CD14-positive monocyte (primary cell): Measurements from ENCODE around the gene GMDS. TPM values are rescaled to one million over a fixed set of nuclear protein-coding genes. Genes with fewer than 3 reads are reported as not detected.
A peak's percentile ranks its signal among the peaks of the same experiment; 100 is the strongest.

Experiments
- DNase-seq, 3 donors: peaks; one replicate each; pipeline ENCODE4 v3.0.0-alpha.2; 2011 to 2022
- H2AFZ ChIP-seq: 2 replicates; pipeline ENCODE4 v1.6.0; 2012; ENCODE audit warnings: mild to moderate bottlenecking, low read depth, low read length, inconsistent platforms; ENCODE audit not compliant: insufficient read depth, poor library complexity, severe bottlenecking
- H3K27ac ChIP-seq, 2 donors: 1 replicate in 1 of 2; 2 replicates in 1 of 2; pipeline ENCODE4 v1.5.1; 2012 to 2013; ENCODE audit warnings: low read length in 2 of 2, control low read depth in 1 of 2, inconsistent platforms in 1 of 2, low read depth in 1 of 2, mild to moderate bottlenecking in 1 of 2
- H3K27me3 ChIP-seq, 2 donors: one replicate each; pipeline versions ENCODE4 v1.6.0 to v1.6.1; 2011 to 2013; ENCODE audit warnings: low read length in 2 of 2; ENCODE audit not compliant: control insufficient read depth in 2 of 2, insufficient read depth in 2 of 2
- H3K36me3 ChIP-seq, 2 donors: replicated peaks in 1 of 2; 1 replicate in 1 of 2; 2 replicates in 1 of 2; pipeline versions ENCODE4 v1.5.1 to v1.6.1; 2012 to 2013; ENCODE audit warnings: low read length in 2 of 2, control low read depth in 1 of 2, inconsistent platforms in 1 of 2, mild to moderate bottlenecking in 1 of 2; ENCODE audit not compliant: insufficient read depth in 2 of 2, control insufficient read depth in 1 of 2
- H3K4me1 ChIP-seq, 2 donors: 1 replicate in 1 of 2; 2 replicates in 1 of 2; pipeline versions ENCODE4 v1.5.1 to v1.6.1; 2012 to 2013; ENCODE audit warnings: low read length in 2 of 2, control low read depth in 1 of 2, inconsistent platforms in 1 of 2, mild to moderate bottlenecking in 1 of 2, moderate library complexity in 1 of 2; ENCODE audit not compliant: insufficient read depth in 2 of 2, control insufficient read depth in 1 of 2
- H3K4me2 ChIP-seq: replicated peaks from 2 replicates; pipeline ENCODE3; 2012; ENCODE audit warnings: low read length, moderate library complexity, mild to moderate bottlenecking; ENCODE audit not compliant: poor library complexity, severe bottlenecking; ENCODE audit errors: extremely low read depth
- H3K4me3 ChIP-seq, 3 experiments: fragments of 200-600 bp in 1 of 3; sonication (generic) in 1 of 3; replicated peaks in 1 of 3; 1 replicate in 2 of 3; 2 replicates in 1 of 3; pipeline ENCODE4 v1.5.1; 2011 to 2013; ENCODE audit warnings: low read length in 3 of 3, mild to moderate bottlenecking in 3 of 3, control low read depth in 2 of 3, low read depth in 2 of 3, inconsistent platforms in 1 of 3, moderate library complexity in 1 of 3
- H3K79me2 ChIP-seq: 2 replicates; pipeline ENCODE4 v1.6.0; 2012; ENCODE audit warnings: mild to moderate bottlenecking, control low read depth, inconsistent platforms, low read length, moderate library complexity; ENCODE audit not compliant: insufficient read depth
- H3K9ac ChIP-seq: 2 replicates; pipeline ENCODE4 v1.6.0; 2017; ENCODE audit warnings: low read length, mild to moderate bottlenecking; ENCODE audit not compliant: insufficient read depth, poor library complexity, severe bottlenecking
- H3K9me3 ChIP-seq, 2 donors: replicated peaks in 1 of 2; 1 replicate in 1 of 2; 2 replicates in 1 of 2; pipeline versions ENCODE4 v1.5.1 to v1.6.1; 2012 to 2013; ENCODE audit warnings: low read length in 2 of 2, control low read depth in 1 of 2; ENCODE audit not compliant: control insufficient read depth in 1 of 2, insufficient read depth in 1 of 2
- H4K20me1 ChIP-seq: 2 replicates; pipeline ENCODE4 v1.6.0; 2012; ENCODE audit warnings: mild to moderate bottlenecking, low read length, control low read depth, moderate library complexity; ENCODE audit not compliant: insufficient read depth
- H3K27ac Mint-ChIP-seq, 7 donors: one replicate each; pipeline ENCODE4 v1.8.0; 2020; ENCODE audit warnings: mild to moderate bottlenecking in 7 of 7, mixed read lengths in 7 of 7, moderate library complexity in 6 of 7, inconsistent platforms in 2 of 7
- H3K27me3 Mint-ChIP-seq, 3 donors: one replicate each; pipeline ENCODE4 v1.8.0; 2021 to 2022; ENCODE audit warnings: low read depth in 3 of 3, mild to moderate bottlenecking in 3 of 3, mixed read lengths in 3 of 3, moderate library complexity in 3 of 3, inconsistent platforms in 1 of 3
- H3K36me3 Mint-ChIP-seq, 2 donors: one replicate each; pipeline ENCODE4 v1.8.0; 2020; ENCODE audit warnings: mixed read lengths in 2 of 2, inconsistent platforms in 1 of 2, mild to moderate bottlenecking in 1 of 2
- H3K4me1 Mint-ChIP-seq: one replicate; pipeline ENCODE4 v1.8.0; 2020; ENCODE audit warnings: mild to moderate bottlenecking, mixed read lengths
- H3K4me3 Mint-ChIP-seq, 2 donors: one replicate each; pipeline ENCODE4 v1.8.0; 2020; ENCODE audit warnings: mild to moderate bottlenecking in 2 of 2, mixed read lengths in 2 of 2, moderate library complexity in 1 of 2
- H3K9me3 Mint-ChIP-seq, 7 donors: one replicate each; pipeline ENCODE4 v1.8.0; 2020 to 2022; ENCODE audit warnings: mixed read lengths in 7 of 7, mild to moderate bottlenecking in 6 of 7, moderate library complexity in 6 of 7, inconsistent platforms in 2 of 7
- CTCF ChIP-seq: fragments of 200-600 bp; IDR thresholded peaks from one replicate; pipeline ENCODE4 v1.8.0; 2022; ENCODE audit warnings: antibody characterized with exemption, mild to moderate bottlenecking
- WGBS: methylation state at CpG from one replicate; pipeline ENCODE4 v1.1.5; 2013; ENCODE audit warnings: missing lambda C conversion rate; ENCODE audit not compliant: insufficient coverage; 5-methylcytosine and 5-hydroxymethylcytosine counted together
- intact Hi-C, 2 donors: fragments of 100-400 bp; cut with micrococcal nuclease; formaldehyde crosslinking; loops; one replicate each; pipeline versions ENCODE4 v1.15.0 to v1.15.1; 2023
- polyA plus RNA-seq, 3 donors: library from polyadenylated mRNA; depleted of rRNA in 1 of 3; unstranded in 2 of 3; stranded (reverse) in 1 of 3; fragments of 300-500 nt in 2 of 3; fragments of >200 nt in 1 of 3; fragmentation: Illumina TruSeq in 2 of 3; gene quantifications; 1 replicate in 2 of 3; 2 replicates in 1 of 3; pipeline ENCODE4 v1.2.3, GENCODE V29; 2012 to 2021

Gene GMDS
- polyA plus RNA-seq, 3 donors: 10.5 to 19.9 (median 17.6) TPM

- Histone ChIP-seq H3K27me3 (no peaks in the 10 kb centered on the region), H3K36me3 (no peaks in the 10 kb centered on the region), H3K4me2 (no peak overlapping the region), H3K4me3 (no peak overlapping the region), H3K4me1 (no peaks in the 10 kb centered on the region), H4K20me1 (peaks cover 5% of the 10 kb centered on the region), H3K27ac (no peak overlapping the region), H3K9ac (no peak overlapping the region), H3K79me2 (no peaks in the 10 kb centered on the region), H3K9me3 (peaks cover 0 to 5% of the 10 kb centered on the region in 2 donors), H2AFZ (no peak overlapping the region)
- Mint-ChIP-seq H3K27me3 (peaks cover 0 to 3% (median 1%) of the 10 kb centered on the region in 3 donors), H3K27ac (peak overlapping the region in 1 of 7 donors; percentile 73), H3K4me3 (no peak overlapping the region), H3K9me3 (peaks cover 5 to 10% (median 8%) of the 10 kb centered on the region in 7 donors), H3K4me1 (peaks cover 13% of the 10 kb centered on the region), H3K36me3 (no peaks in the 10 kb centered on the region)
- whole genome bisulfite sequencing: 100% methylated on average over 1 of the region's 4 CpGs
- no peak for DNase-seq
- no peak for TF ChIP-seq CTCF
- intact Hi-C loops: no loop called here
Measured at GRCh38 chr6:2178125-2178524, 67.3 kb downstream of the GMDS start.

- no peak overlapping the region for H2AFZ ChIP-seq
- H3K4me3 Mint-ChIP-seq: no peak overlapping the region
- peaks cover 5% of the 10 kb centered on the region for H4K20me1 ChIP-seq
- H3K9me3 ChIP-seq: peaks cover 0 to 5% of the 10 kb centered on the region in 2 donors
- no peaks in the 10 kb centered on the region for H3K36me3 Mint-ChIP-seq
- H3K27ac ChIP-seq: no peak overlapping the region
- intact Hi-C loops: no loop called here
- H3K4me1 Mint-ChIP-seq: peaks cover 26% of the 10 kb centered on the region
- TF ChIP-seq CTCF: no peak
- no peaks in the 10 kb centered on the region for H3K36me3 ChIP-seq
- peaks cover 4 to 9% of the 10 kb centered on the region in 2 donors for H3K4me1 ChIP-seq
- no peak overlapping the region for H3K9ac ChIP-seq
- no peak overlapping the region for H3K4me2 ChIP-seq
- DNase-seq: no peak
- H3K27me3 Mint-ChIP-seq: peaks cover 0 to 3% (median 0%) of the 10 kb centered on the region in 3 donors
- H3K4me3 ChIP-seq: no peak overlapping the region
- peaks cover 5 to 10% (median 8%) of the 10 kb centered on the region in 7 donors for H3K9me3 Mint-ChIP-seq
- WGBS: 88% methylated on average over 1 of the region's 2 CpGs
- no peaks in the 10 kb centered on the region for H3K79me2 ChIP-seq
- H3K27me3 ChIP-seq: no peaks in the 10 kb centered on the region
- no peak overlapping the region for H3K27ac Mint-ChIP-seq
Measured at GRCh38 chr6:2175825-2176224, 69.6 kb downstream of the GMDS start.
